Right lobe of liver (tissue), 6 donors: ENCODE measurements around the gene SLC7A5. TPM values are rescaled to one million over a fixed set of nuclear protein-coding genes. Genes with fewer than 3 reads are reported as not detected.
A peak's percentile ranks its signal among the peaks of the same experiment; 100 is the strongest.

Experiments
- ATAC-seq, 4 donors: fragments of 200-7000 bp; cut with Tn5 transposase; one replicate each; pipeline ENCODE4 v1.9.1; 2020; ENCODE audit warnings: mild to moderate bottlenecking in 4 of 4, moderate library complexity in 4 of 4
- DNase-seq, 3 donors: peaks; one replicate each; pipeline ENCODE4 v3.0.0-alpha.2; 2020
- H3K27ac ChIP-seq, 3 donors: fragments of 200-600 bp; one replicate each; pipeline ENCODE4 v1.8.0; 2022
- H3K27me3 ChIP-seq, 2 donors: fragments of 200-600 bp; one replicate each; pipeline ENCODE4 v1.8.0; 2022
- H3K36me3 ChIP-seq, 4 donors: fragments of 200-600 bp; sonication (generic) in 1 of 4; one replicate each; pipeline versions ENCODE4 v1.5.1 to v1.8.0; 2017 to 2022; ENCODE audit warnings: control low read depth in 1 of 4
- H3K4me1 ChIP-seq, 4 donors: fragments of 200-600 bp; sonication (generic) in 1 of 4; one replicate each; pipeline versions ENCODE4 v1.5.1 to v1.8.0; 2017 to 2022; ENCODE audit warnings: control low read depth in 1 of 4
- H3K4me3 ChIP-seq, 3 donors: fragments of 200-600 bp; one replicate each; pipeline ENCODE4 v1.8.0; 2022
- H3K9me3 ChIP-seq, 4 donors: fragments of 200-600 bp; sonication (generic) in 1 of 4; one replicate each; pipeline versions ENCODE4 v1.5.1 to v1.8.0; 2017 to 2022; ENCODE audit warnings: control low read depth in 1 of 4
- CTCF ChIP-seq, 4 donors: fragments of 200-600 bp in 3 of 4; fragments of 450-650 bp in 1 of 4; IDR thresholded peaks; one replicate each; pipeline versions ENCODE4 v1.5.1 to v1.8.0; 2016 to 2022; ENCODE audit warnings: antibody characterized with exemption in 4 of 4, mild to moderate bottlenecking in 2 of 4
- POLR2A ChIP-seq: fragments of 450-650 bp; IDR thresholded peaks from one replicate; pipeline ENCODE4 v1.6.1; 2017; ENCODE audit warnings: antibody characterized with exemption, mild to moderate bottlenecking
- WGBS: methylation state at CpG from one replicate; pipeline ENCODE4 v1.1.6; 2018; ENCODE audit warnings: low coverage, low lambda C conversion rate; ENCODE audit not compliant: insufficient coverage; ENCODE audit errors: missing lambda C conversion rate; 5-methylcytosine and 5-hydroxymethylcytosine counted together
- intact Hi-C, 2 donors: fragments of 100-400 bp; cut with DNase I; formaldehyde crosslinking; loops; one replicate each; pipeline versions ENCODE4 v1.11.2 to v1.14.1; 2022
- total RNA-seq, 6 experiments: library from RNA; depleted of rRNA in 2 of 6; stranded (reverse); fragments of >200 nt in 2 of 6; fragmentation: NEBNext Ultra II Directional in 3 of 6; extraction: Animal tissue kit (Norgen Biotek cat#: 25700) in 3 of 6; gene quantifications; one replicate each; pipeline versions ENCODE4 v1.1.0 to v1.2.4, GENCODE V29; 2016 to 2023
- donor health status: DM: no; HTN: yes; CAD: no.
- donor health status: DM: no; HTN: no; CAD: no.
- donor health status: DM: no; HTN: no; CAD: no.
- donor health status: DM: no; HTN: yes; CAD: no.
- donor health status: DM: no; HTN: yes; CAD: no.

The SLC7A5 gene
- total RNA-seq, 6 experiments from 2014 or later, result 7.0 to 16.3 (median 12.4) TPM

DNA sequence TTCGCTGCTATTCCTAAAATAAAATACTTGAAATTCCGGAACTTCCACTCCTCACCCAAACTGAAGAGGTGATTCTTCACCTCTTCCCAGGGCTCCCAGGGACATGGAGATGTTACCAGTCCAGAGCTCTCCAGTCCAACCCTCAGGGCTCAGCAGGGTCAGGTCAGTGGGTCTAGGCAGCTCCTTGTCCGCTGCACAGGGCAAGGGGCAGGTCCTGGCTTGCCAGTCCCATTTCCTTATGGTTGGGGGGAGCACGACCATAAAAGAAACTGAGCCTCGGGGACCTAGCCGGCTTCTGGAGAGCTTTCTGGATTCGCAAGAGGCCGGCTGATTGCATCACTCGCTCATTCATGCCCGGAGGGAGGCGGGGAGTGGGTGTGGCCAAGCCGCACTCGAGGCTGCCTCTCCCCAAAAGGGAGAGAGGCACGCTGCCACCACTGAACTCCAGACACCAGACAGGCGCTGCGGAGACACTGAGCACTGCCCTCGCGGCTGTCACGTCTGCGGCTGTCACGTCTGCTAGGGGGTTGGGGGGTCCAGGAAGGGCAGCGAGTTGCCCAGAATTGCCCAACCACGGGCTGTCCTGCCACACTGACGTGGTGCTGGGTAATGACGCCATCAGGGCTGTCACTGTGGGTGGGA is 15.8 kb downstream of the SLC7A5 start:
- no peak for TF ChIP-seq CTCF (IDR thresholded peaks at IDR 0.05)
- TF ChIP-seq POLR2A, result peak; percentile 94
- H3K36me3 ChIP-seq, result no peaks in the 10 kb centered on the region
- DNase-seq (peak; percentile 96), ATAC-seq (peak; percentile 49 to 74 (median 64))
- H3K27ac ChIP-seq, result peak overlapping the region in 2 of 3 donors; percentile 79 to 86
- WGBS, result 38% methylated on average over 2 of the region's 25 CpGs
- no peaks in the 10 kb centered on the region for H3K9me3 ChIP-seq
- intact Hi-C loops, result no loop called here
- peaks cover 2 to 78% (median 8%) of the 10 kb centered on the region in 4 donors for H3K4me1 ChIP-seq
- H3K4me3 ChIP-seq, result peak overlapping the region in 1 of 3 donors; percentile 3
- H3K27me3 ChIP-seq, result no peaks in the 10 kb centered on the region

DNA sequence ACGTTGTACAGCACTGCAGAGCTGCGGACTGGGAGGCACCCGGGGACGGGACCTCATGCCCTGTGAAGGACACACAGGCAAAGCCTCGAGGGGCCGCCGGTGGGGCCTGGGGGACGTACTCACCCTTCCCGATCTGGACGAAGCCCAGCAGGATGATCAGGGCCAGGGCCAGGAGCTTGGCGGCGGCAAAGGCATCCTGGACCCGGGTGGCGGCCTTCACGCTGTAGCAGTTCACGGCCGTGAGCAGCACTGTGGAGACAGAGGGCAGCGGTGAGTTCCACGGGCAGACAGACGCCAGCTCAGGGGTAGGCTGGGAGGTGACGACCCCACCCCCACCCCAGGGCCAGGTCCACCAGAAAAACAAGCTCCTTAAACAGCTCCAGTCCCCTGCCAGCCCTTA is 17.7 kb downstream of the SLC7A5 start:
- H3K27me3 ChIP-seq, result no peaks in the 10 kb centered on the region
- peaks cover 2 to 89% (median 18%) of the 10 kb centered on the region in 4 donors for H3K4me1 ChIP-seq
- no peak overlapping the region for H3K4me3 ChIP-seq
- no peaks in the 10 kb centered on the region for H3K36me3 ChIP-seq
- H3K27ac ChIP-seq, result no peak overlapping the region
- WGBS, result no CpG with 5 or more reads among the region's 21 CpGs
- DNase-seq (peak in 2 of 3 donors; percentile 61 to 66), ATAC-seq (no peak)
- intact Hi-C loops, result no loop called here
- no peak for TF ChIP-seq CTCF (IDR thresholded peaks at IDR 0.05)
- TF ChIP-seq POLR2A, result no peak
- H3K9me3 ChIP-seq, result no peaks in the 10 kb centered on the region

- Histone ChIP-seq H3K27me3 (no peaks in the 10 kb centered on the region), H3K36me3 (no peaks in the 10 kb centered on the region), H3K4me1 (peaks cover 2 to 89% (median 20%) of the 10 kb centered on the region in 4 donors), H3K4me3 (no peak overlapping the region), H3K27ac (peak overlapping the region in 1 of 3 donors; percentile 8), H3K9me3 (no peaks in the 10 kb centered on the region)
- 78% methylated on average over 10 of the region's 14 CpGs for WGBS
- DNase-seq, result no peak
- no peak for TF ChIP-seq CTCF (IDR thresholded peaks at IDR 0.05)
- no peak for TF ChIP-seq POLR2A
- no peak for ATAC-seq
- intact Hi-C loops, result no loop called here
These were observed 18.1 kb downstream of the SLC7A5 start for GRCh38 chr16:87851141-87851587.

DNA sequence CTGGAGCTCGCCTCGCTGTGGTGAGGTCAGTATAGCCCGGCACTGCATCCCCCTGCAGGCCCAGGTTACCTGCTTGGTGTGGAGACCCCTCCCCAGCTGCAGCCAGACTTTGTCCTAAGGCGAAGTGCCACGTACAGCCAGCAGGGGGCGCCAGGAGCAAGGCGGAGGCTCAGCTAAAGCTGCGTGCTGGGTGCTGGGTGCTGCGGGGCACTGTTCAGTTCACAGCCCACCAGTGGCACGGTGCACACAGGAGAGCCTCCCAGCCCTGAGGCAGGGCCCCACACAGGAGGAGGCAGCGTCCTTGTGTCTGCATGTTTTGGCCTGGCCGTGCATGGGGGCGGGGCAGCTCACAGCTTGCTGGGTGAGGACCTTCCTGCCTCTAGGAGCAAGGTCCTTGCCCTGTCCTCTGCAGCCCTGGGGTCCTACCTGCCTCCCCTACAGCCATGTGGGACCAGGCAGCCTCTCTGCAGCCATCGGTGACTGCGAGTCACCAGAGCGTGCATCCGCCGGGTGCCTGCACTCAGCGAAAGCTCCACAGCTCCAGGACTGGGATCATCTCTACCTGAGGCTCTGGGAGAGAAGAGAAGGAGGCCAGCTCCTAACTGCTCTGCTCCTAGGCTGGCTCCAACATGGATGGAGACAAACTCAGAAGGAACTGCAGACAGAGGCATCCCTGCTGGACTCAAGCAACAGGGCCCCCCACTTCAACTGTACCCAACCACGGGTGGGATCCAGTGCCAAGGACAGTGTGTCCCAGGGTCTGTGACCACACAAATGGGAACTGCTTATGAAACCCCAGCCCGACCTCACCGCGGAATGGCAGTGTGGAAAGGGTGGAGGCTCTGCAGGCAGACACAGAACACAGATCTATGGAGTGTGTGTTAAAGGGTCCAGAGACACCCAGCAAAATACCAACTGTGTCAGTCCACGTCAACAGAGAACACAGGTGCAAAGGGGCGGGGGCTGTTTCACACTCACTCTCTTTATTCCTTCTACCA is 19.0 kb downstream of the SLC7A5 start:
- 40% methylated on average over 2 of the region's 25 CpGs for WGBS
- DNase-seq, result peak; percentile 71 to 85 (median 75)

More for the DNA sequence above, 19.0 kb downstream of the SLC7A5 start:
- intact Hi-C loops, result no loop called here
- H3K36me3 ChIP-seq, result no peaks in the 10 kb centered on the region
- H3K4me1 ChIP-seq, result peaks cover 2 to 89% (median 23%) of the 10 kb centered on the region in 4 donors
- H3K9me3 ChIP-seq, result no peaks in the 10 kb centered on the region
- no peaks in the 10 kb centered on the region for H3K27me3 ChIP-seq
- peak overlapping the region in 1 of 3 donors; percentile 56 for H3K27ac ChIP-seq
- TF ChIP-seq POLR2A (peak; percentile 17), CTCF (IDR thresholded peaks at IDR 0.05) (peak; percentile 92 to 97 (median 94))
- ATAC-seq, result peak; percentile 2 to 11 (median 4)
- H3K4me3 ChIP-seq, result no peak overlapping the region
